IMR-90 (cell line): ENCODE results near the gene VPS37B. TPM values are rescaled to one million over a fixed set of nuclear protein-coding genes. Genes with fewer than 3 reads are reported as not detected.

Experiments used
- ATAC-seq: fragments of 200-7000 bp; cut with Tn5 transposase; 2 replicates; pipeline ENCODE4 v1.9.1; 2020; ENCODE audit warnings: low read depth, mild to moderate bottlenecking, moderate library complexity
- BruUV-seq: library from RNA; stranded (reverse); fragments of 400-500 nt; replicated peaks from 2 replicates; lab custom pipeline; 2021; lab: Mats Ljungman, UMichigan
- CTCF ChIA-PET: fragments of 300-600 bp; formaldehyde crosslinking; extraction: SDS; loops from one replicate; lab custom pipeline; 2021; ENCODE audit warnings: antibody characterized with exemption; lab: Yijun Ruan, JAX
- POLR2A ChIA-PET: fragments of 300-600 bp; sonication (Branson Sonifier 250); formaldehyde crosslinking; loops from one replicate; lab custom pipeline; 2022; ENCODE audit warnings: antibody characterized with exemption; ENCODE audit not compliant: unreplicated experiment; lab: Charles Lee
- DNase-seq: peaks from one replicate; pipeline ENCODE4 v3.0.0; 2013
- H2AFZ ChIP-seq: replicated peaks from 2 replicates; pipeline ENCODE3; 2013; ENCODE audit warnings: low read length, mild to moderate bottlenecking; ENCODE audit not compliant: poor library complexity
- H2AK5ac ChIP-seq: 2 replicates; pipeline ENCODE4 v1.6.1; 2013; ENCODE audit warnings: low read depth, low read length, inconsistent platforms
- H2AK9ac ChIP-seq: replicated peaks from 2 replicates; pipeline ENCODE3; 2013; ENCODE audit warnings: mild to moderate bottlenecking, low read depth, low read length, moderate library complexity; ENCODE audit not compliant: poor library complexity
- H2BK120ac ChIP-seq: 2 replicates; pipeline ENCODE4 v1.6.1; 2013; ENCODE audit warnings: low read depth, low read length, inconsistent platforms
- H2BK15ac ChIP-seq: 3 replicates; pipeline ENCODE4 v1.6.1; 2013; ENCODE audit warnings: low read depth, low read length, inconsistent platforms
- H2BK20ac ChIP-seq: 2 replicates; pipeline ENCODE4 v1.6.1; 2013; ENCODE audit warnings: low read depth, mild to moderate bottlenecking, inconsistent platforms, low read length, moderate library complexity
- H2BK5ac ChIP-seq: 2 replicates; pipeline ENCODE4 v1.6.1; 2013; ENCODE audit warnings: mild to moderate bottlenecking, low read depth, low read length, inconsistent platforms; ENCODE audit not compliant: poor library complexity, severe bottlenecking
- H3K14ac ChIP-seq: replicated peaks from 2 replicates; pipeline ENCODE4 v1.6.1; 2013; ENCODE audit warnings: low read depth, low read length, inconsistent platforms
- H3K18ac ChIP-seq: 2 replicates; pipeline ENCODE4 v1.6.1; 2013; ENCODE audit warnings: low read depth, low read length, control low read depth
- H3K23ac ChIP-seq: 2 replicates; pipeline ENCODE4 v1.6.1; 2013; ENCODE audit warnings: low read depth, low read length, inconsistent platforms
- H3K27ac ChIP-seq: 2 replicates; pipeline ENCODE4 v1.5.1; 2013; ENCODE audit warnings: mild to moderate bottlenecking, control low read depth, low read length; ENCODE audit not compliant: insufficient read depth
- H3K27me3 ChIP-seq: 2 replicates; pipeline ENCODE4 v1.6.1; 2013; ENCODE audit warnings: low read length; ENCODE audit not compliant: control insufficient read depth, insufficient read depth
- H3K36me3 ChIP-seq: 2 replicates; pipeline ENCODE4 v1.6.1; 2013; ENCODE audit warnings: low read length, mixed read lengths; ENCODE audit not compliant: control insufficient read depth, insufficient read depth
- H3K4ac ChIP-seq: 2 replicates; pipeline ENCODE4 v1.6.1; 2013; ENCODE audit warnings: low read depth, low read length, inconsistent platforms
- H3K4me1 ChIP-seq: 2 replicates; pipeline ENCODE4 v1.6.1; 2013; ENCODE audit warnings: low read length, mixed read lengths; ENCODE audit not compliant: control insufficient read depth, insufficient read depth
- H3K4me2 ChIP-seq: 2 replicates; pipeline ENCODE4 v1.6.1; 2013; ENCODE audit warnings: low read depth, mild to moderate bottlenecking, control low read depth, low read length, moderate library complexity
- H3K4me3 ChIP-seq: 2 replicates; pipeline ENCODE4 v1.5.1; 2013; ENCODE audit warnings: low read depth, mild to moderate bottlenecking, control low read depth, low read length, moderate library complexity; ENCODE audit not compliant: insufficient read depth
- H3K56ac ChIP-seq: 2 replicates; pipeline ENCODE4 v1.6.1; 2013; ENCODE audit warnings: low read length, inconsistent platforms; ENCODE audit not compliant: insufficient read depth; ENCODE audit errors: extremely low read depth
- H3K79me1 ChIP-seq, 2 experiments: 2 replicates each; pipeline ENCODE4 v1.6.1; 2013; ENCODE audit warnings: low read length in 2 of 2, inconsistent platforms in 1 of 2, low read depth in 1 of 2
- H3K9ac ChIP-seq: 2 replicates; pipeline ENCODE4 v1.6.1; 2013; ENCODE audit warnings: low read depth, low read length, control low read depth
- H3K9me1 ChIP-seq: 2 replicates; pipeline ENCODE4 v1.6.1; 2013; ENCODE audit warnings: low read length, inconsistent platforms; ENCODE audit not compliant: insufficient read depth
- H3K9me3 ChIP-seq: 2 replicates; pipeline ENCODE4 v1.6.1; 2013; ENCODE audit warnings: low read length; ENCODE audit not compliant: control insufficient read depth, insufficient read depth
- H4K20me1 ChIP-seq: 2 replicates; pipeline ENCODE4 v1.6.1; 2013; ENCODE audit warnings: low read length, inconsistent platforms; ENCODE audit not compliant: insufficient read depth
- H4K5ac ChIP-seq: 2 replicates; pipeline ENCODE4 v1.6.1; 2013; ENCODE audit warnings: mild to moderate bottlenecking, low read depth, low read length, control low read depth
- H4K8ac ChIP-seq, 2 experiments: 2 replicates each; pipeline ENCODE4 v1.6.1; 2013; ENCODE audit warnings: low read depth in 2 of 2, low read length in 2 of 2, control low read depth in 1 of 2, inconsistent platforms in 1 of 2
- H4K91ac ChIP-seq: 2 replicates; pipeline ENCODE4 v1.6.1; 2013; ENCODE audit warnings: low read depth, low read length, inconsistent platforms; ENCODE audit not compliant: insufficient read depth
- BHLHE40 ChIP-seq: fragments of 150-350 bp; IDR thresholded peaks from 2 replicates; pipeline ENCODE4 v1.6.1; 2016; ENCODE audit warnings: mild to moderate bottlenecking, low read depth, low read length
- CEBPB ChIP-seq: IDR thresholded peaks from 2 replicates; pipeline ENCODE4 v1.6.1; 2012; ENCODE audit warnings: low read depth, low read length, improper control_type of control experiment
- ELK1 ChIP-seq: fragments of 150-350 bp; IDR thresholded peaks from 2 replicates; pipeline ENCODE4 v1.6.1; 2016; ENCODE audit warnings: low read depth, mild to moderate bottlenecking, low read length, moderate library complexity, borderline replicate concordance
- FOS ChIP-seq: fragments of 150-350 bp; IDR thresholded peaks from 2 replicates; pipeline ENCODE4 v1.6.1; 2016; ENCODE audit warnings: low read depth, low read length
- MAZ ChIP-seq: IDR thresholded peaks from 2 replicates; pipeline ENCODE4 v1.6.1; 2012; ENCODE audit warnings: low read depth, mild to moderate bottlenecking, low read length, improper control_type of control experiment, moderate library complexity, borderline replicate concordance
- NFE2L2 ChIP-seq: fragments of 150-350 bp; IDR thresholded peaks from 2 replicates; pipeline ENCODE4 v1.6.1; 2016; ENCODE audit warnings: low read depth, mild to moderate bottlenecking, low read length
- POLR2A ChIP-seq: IDR thresholded peaks from 2 replicates; pipeline ENCODE4 v1.6.1; 2012; ENCODE audit warnings: mild to moderate bottlenecking, low read depth, low read length
- WGBS, 2 experiments: methylation state at CpG; one replicate each; pipeline versions ENCODE4 v1.1.5 to v1.1.7; 2013; ENCODE audit warnings: missing lambda C conversion rate in 2 of 2; ENCODE audit not compliant: insufficient read length in 1 of 2; ENCODE audit errors: extremely low coverage in 2 of 2; 5-methylcytosine and 5-hydroxymethylcytosine counted together
- dilution Hi-C: fragments of 300-500 bp; cut with HindIII; formaldehyde crosslinking; loops from one replicate; pipeline ENCODE4 v1.14.3; 2018; ENCODE audit warnings: low sequenced_read_pairs; ENCODE audit not compliant: unreplicated experiment
- in situ Hi-C: fragments of 300-500 bp; cut with MboI; formaldehyde crosslinking; loops from 3 replicates; pipeline ENCODE4 v1.14.3; 2019; ENCODE audit warnings: low sequenced_read_pairs, inconsistent platforms, mixed read lengths
- intact Hi-C: fragments of 100-400 bp; cut with micrococcal nuclease; formaldehyde crosslinking; loops from 2 replicates; pipeline ENCODE4 v1.10.0; 2022
- polyA plus RNA-seq, 3 experiments: library from polyadenylated mRNA; depleted of rRNA; stranded (reverse); fragments of >200 nt; gene quantifications; 2 replicates each; pipeline ENCODE4 v1.2.3, GENCODE V29; 2012; ENCODE audit warnings: low replicate concordance in 1 of 3
- total RNA-seq: library from RNA; depleted of rRNA; stranded (reverse); fragments of >200 nt; gene quantifications from 2 replicates; pipeline ENCODE4 v1.2.3, GENCODE V29; 2012
- TF ChIP-seq, protein P1 (sequence below): fragments of 150-350 bp; IDR thresholded peaks from 2 replicates; pipeline ENCODE4 v1.6.1; 2017; ENCODE audit warnings: mild to moderate bottlenecking, antibody characterized with exemption, low read length, low read depth
- TF ChIP-seq, protein P2 (sequence below): conservative IDR thresholded peaks from 2 replicates; pipeline ENCODE4 v1.5.1; 2012; ENCODE audit warnings: mild to moderate bottlenecking, low read depth, low read length, improper control_type of control experiment

VPS37B gene
- total and polyA plus RNA-seq, 2 of the 4 experiments (the other 2 are of a cell fraction): 8.6 to 25.7 TPM

DNA sequence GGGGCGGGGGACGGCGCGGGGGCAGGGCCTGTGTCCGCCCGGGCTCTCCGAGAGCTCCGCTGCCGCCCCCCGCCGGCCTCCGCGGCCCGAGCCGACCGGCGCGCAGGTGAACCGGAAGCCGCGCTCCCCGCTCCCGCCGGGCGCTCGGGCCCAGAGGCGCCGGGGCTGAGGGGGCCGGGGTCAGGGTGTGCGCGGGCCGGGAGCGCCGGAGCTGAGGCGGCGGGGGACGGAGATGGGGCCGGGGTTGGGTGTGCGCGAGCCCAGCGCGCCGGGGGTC lies 60.2 kb downstream of the VPS37B start:
- Histone ChIP-seq H4K20me1 (no peaks in the 10 kb centered on the region), H3K27ac (no peak overlapping the region), H3K9me3 (peaks cover 2% of the 10 kb centered on the region), H3K36me3 (no peaks in the 10 kb centered on the region), H3K9me1 (peaks cover 10% of the 10 kb centered on the region), H3K18ac (no peak overlapping the region), H2AFZ (peak overlapping the region; percentile 88), H3K27me3 (no peaks in the 10 kb centered on the region), H3K79me1 (peaks cover 14 to 35% of the 10 kb centered on the region in 2 experiments; a peak in 3 of 4 replicates), H4K8ac (no peak overlapping the region), H3K9ac (peak overlapping the region; percentile 28; the same call in 1 of the 2 replicates), H3K4ac (no peak overlapping the region), H3K23ac (no peak overlapping the region), H2AK5ac (no peak overlapping the region), H2BK120ac (no peak overlapping the region), H3K4me1 (peaks cover 7% of the 10 kb centered on the region), H3K4me2 (peak overlapping the region; percentile 82), H3K14ac (no peak overlapping the region), H2BK5ac (no peak overlapping the region), H2AK9ac (no peak overlapping the region), H4K5ac (no peak overlapping the region), H2BK20ac (no peak overlapping the region), H3K4me3 (peak overlapping the region; percentile 62), H2BK15ac (no peak overlapping the region), H4K91ac (no peak overlapping the region), H3K56ac (no peak overlapping the region)
- WGBS, 2 experiments: 0% methylated on average over 15 of the region's 43 CpGs; no CpG with 5 or more reads in 1 of the 2 experiments
- ATAC-seq (peak; percentile 56), DNase-seq (no peak)
- CTCF ChIA-PET: no interaction called here
- BruUV-seq: no TSS peak
- dilution Hi-C loops: no loop called here
- in situ Hi-C loops: no loop called here
- no peak for TF ChIP-seq CEBPB
- no peak for TF ChIP-seq POLR2A
- no peak for TF ChIP-seq FOS
- TF ChIP-seq, protein P1, sequence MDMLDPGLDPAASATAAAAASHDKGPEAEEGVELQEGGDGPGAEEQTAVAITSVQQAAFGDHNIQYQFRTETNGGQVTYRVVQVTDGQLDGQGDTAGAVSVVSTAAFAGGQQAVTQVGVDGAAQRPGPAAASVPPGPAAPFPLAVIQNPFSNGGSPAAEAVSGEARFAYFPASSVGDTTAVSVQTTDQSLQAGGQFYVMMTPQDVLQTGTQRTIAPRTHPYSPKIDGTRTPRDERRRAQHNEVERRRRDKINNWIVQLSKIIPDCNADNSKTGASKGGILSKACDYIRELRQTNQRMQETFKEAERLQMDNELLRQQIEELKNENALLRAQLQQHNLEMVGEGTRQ: no peak
- no peak for TF ChIP-seq ELK1
- no peak for TF ChIP-seq NFE2L2
- TF ChIP-seq, protein P2, sequence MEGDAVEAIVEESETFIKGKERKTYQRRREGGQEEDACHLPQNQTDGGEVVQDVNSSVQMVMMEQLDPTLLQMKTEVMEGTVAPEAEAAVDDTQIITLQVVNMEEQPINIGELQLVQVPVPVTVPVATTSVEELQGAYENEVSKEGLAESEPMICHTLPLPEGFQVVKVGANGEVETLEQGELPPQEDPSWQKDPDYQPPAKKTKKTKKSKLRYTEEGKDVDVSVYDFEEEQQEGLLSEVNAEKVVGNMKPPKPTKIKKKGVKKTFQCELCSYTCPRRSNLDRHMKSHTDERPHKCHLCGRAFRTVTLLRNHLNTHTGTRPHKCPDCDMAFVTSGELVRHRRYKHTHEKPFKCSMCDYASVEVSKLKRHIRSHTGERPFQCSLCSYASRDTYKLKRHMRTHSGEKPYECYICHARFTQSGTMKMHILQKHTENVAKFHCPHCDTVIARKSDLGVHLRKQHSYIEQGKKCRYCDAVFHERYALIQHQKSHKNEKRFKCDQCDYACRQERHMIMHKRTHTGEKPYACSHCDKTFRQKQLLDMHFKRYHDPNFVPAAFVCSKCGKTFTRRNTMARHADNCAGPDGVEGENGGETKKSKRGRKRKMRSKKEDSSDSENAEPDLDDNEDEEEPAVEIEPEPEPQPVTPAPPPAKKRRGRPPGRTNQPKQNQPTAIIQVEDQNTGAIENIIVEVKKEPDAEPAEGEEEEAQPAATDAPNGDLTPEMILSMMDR: no peak
- no peak for TF ChIP-seq BHLHE40
- no peak; the same call in 1 of the 2 replicates for TF ChIP-seq MAZ
- POLR2A ChIA-PET: no interaction called here
- intact Hi-C loops: loop anchor here (2.0 kb wide), 1 partner anchor 43 kb away; no protein-coding TSS in a partner anchor
